ENCODE data around the gene CEACAM5.

Gene CEACAM5

DNA sequence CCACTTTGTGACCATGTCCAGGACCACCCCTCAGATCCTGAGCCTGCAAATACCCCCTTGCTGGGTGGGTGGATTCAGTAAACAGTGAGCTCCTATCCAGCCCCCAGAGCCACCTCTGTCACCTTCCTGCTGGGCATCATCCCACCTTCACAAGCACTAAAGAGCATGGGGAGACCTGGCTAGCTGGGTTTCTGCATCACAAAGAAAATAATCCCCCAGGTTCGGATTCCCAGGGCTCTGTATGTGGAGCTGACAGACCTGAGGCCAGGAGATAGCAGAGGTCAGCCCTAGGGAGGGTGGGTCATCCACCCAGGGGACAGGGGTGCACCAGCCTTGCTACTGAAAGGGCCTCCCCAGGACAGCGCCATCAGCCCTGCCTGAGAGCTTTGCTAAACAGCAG lies 12.7 kb upstream of the CEACAM5 start:
- TF ChIP-seq POLR2A (IDR thresholded peaks at IDR 0.05; ENCODE audit: low read depth, low read length) = no peak
- no peak for FAIRE-seq
- no peak for DNase-seq (ENCODE audit: insufficient read length, low spot score)

DNA sequence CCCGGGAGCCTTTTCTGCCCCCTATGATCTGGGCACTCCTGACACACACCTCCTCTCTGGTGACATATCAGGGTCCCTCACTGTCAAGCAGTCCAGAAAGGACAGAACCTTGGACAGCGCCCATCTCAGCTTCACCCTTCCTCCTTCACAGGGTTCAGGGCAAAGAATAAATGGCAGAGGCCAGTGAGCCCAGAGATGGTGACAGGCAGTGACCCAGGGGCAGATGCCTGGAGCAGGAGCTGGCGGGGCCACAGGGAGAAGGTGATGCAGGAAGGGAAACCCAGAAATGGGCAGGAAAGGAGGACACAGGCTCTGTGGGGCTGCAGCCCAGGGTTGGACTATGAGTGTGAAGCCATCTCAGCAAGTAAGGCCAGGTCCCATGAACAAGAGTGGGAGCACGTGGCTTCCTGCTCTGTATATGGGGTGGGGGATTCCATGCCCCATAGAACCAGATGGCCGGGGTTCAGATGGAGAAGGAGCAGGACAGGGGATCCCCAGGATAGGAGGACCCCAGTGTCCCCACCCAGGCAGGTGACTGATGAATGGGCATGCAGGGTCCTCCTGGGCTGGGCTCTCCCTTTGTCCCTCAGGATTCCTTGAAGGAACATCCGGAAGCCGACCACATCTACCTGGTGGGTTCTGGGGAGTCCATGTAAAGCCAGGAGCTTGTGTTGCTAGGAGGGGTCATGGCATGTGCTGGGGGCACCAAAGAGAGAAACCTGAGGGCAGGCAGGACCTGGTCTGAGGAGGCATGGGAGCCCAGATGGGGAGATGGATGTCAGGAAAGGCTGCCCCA lies 11.8 kb upstream of the CEACAM5 start:
- no peak for DNase-seq (ENCODE audit: insufficient read length, low spot score)
- no peak for TF ChIP-seq POLR2A (IDR thresholded peaks at IDR 0.05; ENCODE audit: low read depth, low read length)
- no peak for FAIRE-seq

DNA sequence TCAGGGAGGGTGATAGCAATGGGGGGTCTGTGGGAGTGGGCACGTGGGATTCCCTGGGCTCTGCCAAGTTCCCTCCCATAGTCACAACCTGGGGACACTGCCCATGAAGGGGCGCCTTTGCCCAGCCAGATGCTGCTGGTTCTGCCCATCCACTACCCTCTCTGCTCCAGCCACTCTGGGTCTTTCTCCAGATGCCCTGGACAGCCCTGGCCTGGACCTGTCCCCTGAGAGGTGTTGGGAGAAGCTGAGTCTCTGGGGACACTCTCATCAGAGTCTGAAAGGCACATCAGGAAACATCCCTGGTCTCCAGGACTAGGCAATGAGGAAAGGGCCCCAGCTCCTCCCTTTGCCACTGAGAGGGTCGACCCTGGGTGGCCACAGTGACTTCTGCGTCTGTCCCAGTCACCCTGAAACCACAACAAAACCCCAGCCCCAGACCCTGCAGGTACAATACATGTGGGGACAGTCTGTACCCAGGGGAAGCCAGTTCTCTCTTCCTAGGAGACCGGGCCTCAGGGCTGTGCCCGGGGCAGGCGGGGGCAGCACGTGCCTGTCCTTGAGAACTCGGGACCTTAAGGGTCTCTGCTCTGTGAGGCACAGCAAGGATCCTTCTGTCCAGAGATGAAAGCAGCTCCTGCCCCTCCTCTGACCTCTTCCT lies 11.1 kb upstream of the CEACAM5 start:
- FAIRE-seq (no peak), DNase-seq (ENCODE audit: insufficient read length, low spot score) (no peak)
- TF ChIP-seq POLR2A (IDR thresholded peaks at IDR 0.05; ENCODE audit: low read depth, low read length) = no peak

DNA sequence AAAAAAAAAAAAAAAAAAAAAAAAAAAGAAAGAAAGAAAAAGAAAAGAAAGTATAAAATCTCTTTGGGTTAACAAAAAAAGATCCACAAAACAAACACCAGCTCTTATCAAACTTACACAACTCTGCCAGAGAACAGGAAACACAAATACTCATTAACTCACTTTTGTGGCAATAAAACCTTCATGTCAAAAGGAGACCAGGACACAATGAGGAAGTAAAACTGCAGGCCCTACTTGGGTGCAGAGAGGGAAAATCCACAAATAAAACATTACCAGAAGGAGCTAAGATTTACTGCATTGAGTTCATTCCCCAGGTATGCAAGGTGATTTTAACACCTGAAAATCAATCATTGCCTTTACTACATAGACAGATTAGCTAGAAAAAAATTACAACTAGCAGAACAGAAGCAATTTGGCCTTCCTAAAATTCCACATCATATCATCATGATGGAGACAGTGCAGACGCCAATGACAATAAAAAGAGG lies 9.6 kb upstream of the CEACAM5 start:
- DNase-seq (ENCODE audit: insufficient read length, low spot score) (no peak), FAIRE-seq (no peak)
- no peak for TF ChIP-seq POLR2A (IDR thresholded peaks at IDR 0.05; ENCODE audit: low read depth, low read length)

DNA sequence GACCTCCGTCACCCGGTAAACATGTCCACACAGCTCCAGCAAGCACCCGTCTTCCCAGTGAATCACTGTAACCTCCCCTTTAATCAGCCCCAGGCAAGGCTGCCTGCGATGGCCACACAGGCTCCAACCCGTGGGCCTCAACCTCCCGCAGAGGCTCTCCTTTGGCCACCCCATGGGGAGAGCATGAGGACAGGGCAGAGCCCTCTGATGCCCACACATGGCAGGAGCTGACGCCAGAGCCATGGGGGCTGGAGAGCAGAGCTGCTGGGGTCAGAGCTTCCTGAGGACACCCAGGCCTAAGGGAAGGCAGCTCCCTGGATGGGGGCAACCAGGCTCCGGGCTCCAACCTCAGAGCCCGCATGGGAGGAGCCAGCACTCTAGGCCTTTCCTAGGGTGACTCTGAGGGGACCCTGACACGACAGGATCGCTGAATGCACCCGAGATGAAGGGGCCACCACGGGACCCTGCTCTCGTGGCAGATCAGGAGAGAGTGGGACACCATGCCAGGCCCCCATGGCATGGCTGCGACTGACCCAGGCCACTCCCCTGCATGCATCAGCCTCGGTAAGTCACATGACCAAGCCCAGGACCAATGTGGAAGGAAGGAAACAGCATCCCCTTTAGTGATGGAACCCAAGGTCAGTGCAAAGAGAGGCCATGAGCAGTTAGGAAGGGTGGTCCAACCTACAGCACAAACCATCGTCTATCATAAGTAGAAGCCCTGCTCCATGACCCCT lies 9.0 kb upstream of the CEACAM5 start:
- TF ChIP-seq POLR2A (IDR thresholded peaks at IDR 0.05; ENCODE audit: low read depth, low read length) = no peak
- FAIRE-seq (no peak), DNase-seq (ENCODE audit: insufficient read length, low spot score) (no peak)

DNA sequence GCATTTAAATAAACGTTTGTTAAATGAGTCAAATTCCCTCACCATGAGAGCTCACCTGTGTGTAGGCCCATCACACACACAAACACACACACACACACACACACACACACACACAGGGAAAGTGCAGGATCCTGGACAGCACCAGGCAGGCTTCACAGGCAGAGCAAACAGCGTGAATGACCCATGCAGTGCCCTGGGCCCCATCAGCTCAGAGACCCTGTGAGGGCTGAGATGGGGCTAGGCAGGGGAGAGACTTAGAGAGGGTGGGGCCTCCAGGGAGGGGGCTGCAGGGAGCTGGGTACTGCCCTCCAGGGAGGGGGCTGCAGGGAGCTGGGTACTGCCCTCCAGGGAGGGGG lies 8.5 kb upstream of the CEACAM5 start:
- FAIRE-seq = no peak
- no peak for TF ChIP-seq POLR2A (IDR thresholded peaks at IDR 0.05; ENCODE audit: low read depth, low read length)
- no peak for DNase-seq (ENCODE audit: insufficient read length, low spot score)

DNA sequence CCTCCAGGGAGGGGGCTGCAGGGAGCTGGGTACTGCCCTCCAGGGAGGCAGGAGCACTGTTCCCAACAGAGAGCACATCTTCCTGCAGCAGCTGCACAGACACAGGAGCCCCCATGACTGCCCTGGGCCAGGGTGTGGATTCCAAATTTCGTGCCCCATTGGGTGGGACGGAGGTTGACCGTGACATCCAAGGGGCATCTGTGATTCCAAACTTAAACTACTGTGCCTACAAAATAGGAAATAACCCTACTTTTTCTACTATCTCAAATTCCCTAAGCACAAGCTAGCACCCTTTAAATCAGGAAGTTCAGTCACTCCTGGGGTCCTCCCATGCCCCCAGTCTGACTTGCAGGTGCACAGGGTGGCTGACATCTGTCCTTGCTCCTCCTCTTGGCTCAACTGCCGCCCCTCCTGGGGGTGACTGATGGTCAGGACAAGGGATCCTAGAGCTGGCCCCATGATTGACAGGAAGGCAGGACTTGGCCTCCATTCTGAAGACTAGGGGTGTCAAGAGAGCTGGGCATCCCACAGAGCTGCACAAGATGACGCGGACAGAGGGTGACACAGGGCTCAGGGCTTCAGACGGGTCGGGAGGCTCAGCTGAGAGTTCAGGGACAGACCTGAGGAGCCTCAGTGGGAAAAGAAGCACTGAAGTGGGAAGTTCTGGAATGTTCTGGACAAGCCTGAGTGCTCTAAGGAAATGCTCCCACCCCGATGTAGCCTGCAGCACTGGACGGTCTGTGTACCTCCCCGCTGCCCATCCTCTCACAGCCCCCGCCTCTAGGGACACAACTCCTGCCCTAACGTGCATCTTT lies 7.8 kb upstream of the CEACAM5 start:
- no peak for DNase-seq (ENCODE audit: insufficient read length, low spot score)
- TF ChIP-seq POLR2A (IDR thresholded peaks at IDR 0.05; ENCODE audit: low read depth, low read length) = no peak
- FAIRE-seq = no peak

DNA sequence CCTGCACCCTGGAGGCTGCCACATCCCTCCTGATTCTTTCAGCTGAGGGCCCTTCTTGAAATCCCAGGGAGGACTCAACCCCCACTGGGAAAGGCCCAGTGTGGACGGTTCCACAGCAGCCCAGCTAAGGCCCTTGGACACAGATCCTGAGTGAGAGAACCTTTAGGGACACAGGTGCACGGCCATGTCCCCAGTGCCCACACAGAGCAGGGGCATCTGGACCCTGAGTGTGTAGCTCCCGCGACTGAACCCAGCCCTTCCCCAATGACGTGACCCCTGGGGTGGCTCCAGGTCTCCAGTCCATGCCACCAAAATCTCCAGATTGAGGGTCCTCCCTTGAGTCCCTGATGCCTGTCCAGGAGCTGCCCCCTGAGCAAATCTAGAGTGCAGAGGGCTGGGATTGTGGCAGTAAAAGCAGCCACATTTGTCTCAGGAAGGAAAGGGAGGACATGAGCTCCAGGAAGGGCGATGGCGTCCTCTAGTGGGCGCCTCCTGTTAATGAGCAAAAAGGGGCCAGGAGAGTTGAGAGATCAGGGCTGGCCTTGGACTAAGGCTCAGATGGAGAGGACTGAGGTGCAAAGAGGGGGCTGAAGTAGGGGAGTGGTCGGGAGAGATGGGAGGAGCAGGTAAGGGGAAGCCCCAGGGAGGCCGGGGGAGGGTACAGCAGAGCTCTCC lies 6.9 kb upstream of the CEACAM5 start:
- FAIRE-seq (no peak), DNase-seq (ENCODE audit: insufficient read length, low spot score) (peak; percentile 35)
- no peak for TF ChIP-seq POLR2A (IDR thresholded peaks at IDR 0.05; ENCODE audit: low read depth, low read length)

DNA sequence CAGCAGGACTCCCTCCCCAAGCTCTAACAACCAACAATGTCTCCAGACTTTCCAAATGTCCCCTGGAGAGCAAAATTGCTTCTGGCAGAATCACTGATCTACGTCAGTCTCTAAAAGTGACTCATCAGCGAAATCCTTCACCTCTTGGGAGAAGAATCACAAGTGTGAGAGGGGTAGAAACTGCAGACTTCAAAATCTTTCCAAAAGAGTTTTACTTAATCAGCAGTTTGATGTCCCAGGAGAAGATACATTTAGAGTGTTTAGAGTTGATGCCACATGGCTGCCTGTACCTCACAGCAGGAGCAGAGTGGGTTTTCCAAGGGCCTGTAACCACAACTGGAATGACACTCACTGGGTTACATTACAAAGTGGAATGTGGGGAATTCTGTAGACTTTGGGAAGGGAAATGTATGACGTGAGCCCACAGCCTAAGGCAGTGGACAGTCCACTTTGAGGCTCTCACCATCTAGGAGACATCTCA lies 6.2 kb upstream of the CEACAM5 start:
- no peak for FAIRE-seq
- DNase-seq (ENCODE audit: insufficient read length, low spot score) = peak; percentile 53
- no peak for TF ChIP-seq POLR2A (IDR thresholded peaks at IDR 0.05; ENCODE audit: low read depth, low read length)

DNA sequence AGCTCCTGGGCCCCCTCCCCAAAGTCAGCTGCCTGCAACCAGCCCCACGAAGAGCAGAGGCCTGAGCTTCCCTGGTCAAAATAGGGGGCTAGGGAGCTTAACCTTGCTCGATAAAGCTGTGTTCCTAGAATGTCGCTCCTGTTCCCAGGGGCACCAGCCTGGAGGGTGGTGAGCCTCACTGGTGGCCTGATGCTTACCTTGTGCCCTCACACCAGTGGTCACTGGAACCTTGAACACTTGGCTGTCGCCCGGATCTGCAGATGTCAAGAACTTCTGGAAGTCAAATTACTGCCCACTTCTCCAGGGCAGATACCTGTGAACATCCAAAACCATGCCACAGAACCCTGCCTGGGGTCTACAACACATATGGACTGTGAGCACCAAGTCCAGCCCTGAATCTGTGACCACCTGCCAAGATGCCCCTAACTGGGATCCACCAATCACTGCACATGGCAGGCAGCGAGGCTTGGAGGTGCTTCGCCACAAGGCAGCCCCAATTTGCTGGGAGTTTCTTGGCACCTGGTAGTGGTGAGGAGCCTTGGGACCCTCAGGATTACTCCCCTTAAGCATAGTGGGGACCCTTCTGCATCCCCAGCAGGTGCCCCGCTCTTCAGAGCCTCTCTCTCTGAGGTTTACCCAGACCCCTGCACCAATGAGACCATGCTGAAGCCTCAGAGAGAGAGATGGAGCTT lies 4.7 kb upstream of the CEACAM5 start:
- DNase-seq (ENCODE audit: insufficient read length, low spot score) (no peak), FAIRE-seq (no peak)
- no peak for TF ChIP-seq POLR2A (IDR thresholded peaks at IDR 0.05; ENCODE audit: low read depth, low read length)

DNA sequence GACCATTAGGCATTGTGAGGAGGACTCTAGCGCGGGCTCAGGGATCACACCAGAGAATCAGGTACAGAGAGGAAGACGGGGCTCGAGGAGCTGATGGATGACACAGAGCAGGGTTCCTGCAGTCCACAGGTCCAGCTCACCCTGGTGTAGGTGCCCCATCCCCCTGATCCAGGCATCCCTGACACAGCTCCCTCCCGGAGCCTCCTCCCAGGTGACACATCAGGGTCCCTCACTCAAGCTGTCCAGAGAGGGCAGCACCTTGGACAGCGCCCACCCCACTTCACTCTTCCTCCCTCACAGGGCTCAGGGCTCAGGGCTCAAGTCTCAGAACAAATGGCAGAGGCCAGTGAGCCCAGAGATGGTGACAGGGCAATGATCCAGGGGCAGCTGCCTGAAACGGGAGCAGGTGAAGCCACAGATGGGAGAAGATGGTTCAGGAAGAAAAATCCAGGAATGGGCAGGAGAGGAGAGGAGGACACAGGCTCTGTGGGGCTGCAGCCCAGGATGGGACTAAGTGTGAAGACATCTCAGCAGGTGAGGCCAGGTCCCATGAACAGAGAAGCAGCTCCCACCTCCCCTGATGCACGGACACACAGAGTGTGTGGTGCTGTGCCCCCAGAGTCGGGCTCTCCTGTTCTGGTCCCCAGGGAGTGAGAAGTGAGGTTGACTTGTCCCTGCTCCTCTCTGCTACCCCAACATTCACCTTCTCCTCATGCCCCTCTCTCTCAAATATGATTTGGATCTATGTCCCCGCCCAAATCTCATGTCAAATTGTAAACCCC lies 2.8 kb upstream of the CEACAM5 start:
- DNase-seq (ENCODE audit: insufficient read length, low spot score) (peak; percentile 28), FAIRE-seq (no peak)
- TF ChIP-seq POLR2A (IDR thresholded peaks at IDR 0.05; ENCODE audit: low read depth, low read length) = no peak

Measured in H54 (cell line).